ENCODE measurements around the gene RAPGEF6.
"Not testable (repeated sequence)": the region's sequence is repeated elsewhere in the genome, so short reads cannot be mapped to it uniquely, and the experiment has no call there.

Gene RAPGEF6

GRCh38 chr5:131634996-131635683 lies at the start of gene RAPGEF6:
Gene RAPGEF6, minus strand, starts transcription at chr5:131635229. Its CDS starts 199 bp downstream, at chr5:131635030.
- DNase-seq: peak; percentile 99

- DNase-seq: no peak
Observed at GRCh38 chr5:131684595-131684994, 49.6 kb upstream of the RAPGEF6 start.

GRCh38 chr5:131684051-131684450 lies 49.0 kb upstream of the RAPGEF6 start:
- DNase-seq: no peak

- no peak for DNase-seq
Observed at GRCh38 chr5:131682826-131683225, 47.8 kb upstream of the RAPGEF6 start.

- no peak for DNase-seq
Observed at GRCh38 chr5:131682175-131682574, 47.1 kb upstream of the RAPGEF6 start.

- no peak for DNase-seq
Observed at GRCh38 chr5:131679911-131680310, 44.9 kb upstream of the RAPGEF6 start.

- not testable (repeated sequence) for DNase-seq
Observed at GRCh38 chr5:131678273-131678672, 43.2 kb upstream of the RAPGEF6 start.

- DNase-seq: no peak
Observed at GRCh38 chr5:131677115-131677514, 42.1 kb upstream of the RAPGEF6 start.

GRCh38 chr5:131672776-131673175 lies 37.7 kb upstream of the RAPGEF6 start:
- no peak for DNase-seq

GRCh38 chr5:131671994-131672655 lies 37.1 kb upstream of the RAPGEF6 start:
- no peak for DNase-seq

GRCh38 chr5:131671409-131671808 lies 36.4 kb upstream of the RAPGEF6 start:
- DNase-seq: no peak

GRCh38 chr5:131664929-131665328 lies 29.9 kb upstream of the RAPGEF6 start:
- no peak for DNase-seq

GRCh38 chr5:131661933-131662332 lies 26.9 kb upstream of the RAPGEF6 start:
- DNase-seq: no peak

- DNase-seq: no peak
Observed at GRCh38 chr5:131659841-131660240, 24.8 kb upstream of the RAPGEF6 start.

GRCh38 chr5:131659290-131659689 lies 24.3 kb upstream of the RAPGEF6 start:
- DNase-seq: no peak

- no peak for DNase-seq
Observed at GRCh38 chr5:131654776-131655175, 19.7 kb upstream of the RAPGEF6 start.

- DNase-seq: no peak
Observed at GRCh38 chr5:131654309-131654708, 19.3 kb upstream of the RAPGEF6 start.

GRCh38 chr5:131649161-131649560 lies 14.1 kb upstream of the RAPGEF6 start:
- DNase-seq: no peak

- DNase-seq: peak; percentile 66
Observed at GRCh38 chr5:131647048-131647769, 12.2 kb upstream of the RAPGEF6 start.

GRCh38 chr5:131644822-131645221 lies 9.8 kb upstream of the RAPGEF6 start:
- DNase-seq: no peak

GRCh38 chr5:131644370-131644769 lies 9.3 kb upstream of the RAPGEF6 start:
- DNase-seq: no peak

- DNase-seq: no peak
Observed at GRCh38 chr5:131641494-131641893, 6.5 kb upstream of the RAPGEF6 start.

- DNase-seq: no peak
Observed at GRCh38 chr5:131640043-131640856, 5.2 kb upstream of the RAPGEF6 start.
